Gastrocnemius medialis (tissue), 4 donors: Measurements from ENCODE around the gene SIN3B. TPM values are rescaled to one million over a fixed set of nuclear protein-coding genes. Genes with fewer than 3 reads are reported as not detected.

Experiments used
- ATAC-seq, 2 donors: fragments of 150-250 bp; one replicate each; pipeline ENCODE4 v1.9.1; 2016
- DNase-seq, 2 donors: peaks; one replicate each; pipeline ENCODE4 v3.0.0-alpha.2; 2019
- H3K27ac ChIP-seq, 4 donors: fragments of 200-600 bp; sonication (generic); 1 replicate in 1 of 4; 2 replicates in 3 of 4; pipeline ENCODE4 v1.5.1; 2016 to 2018; ENCODE audit warnings: mild to moderate bottlenecking in 2 of 4, moderate library complexity in 1 of 4
- H3K27me3 ChIP-seq, 3 donors: fragments of 200-600 bp; sonication (generic) in 2 of 3; 1 replicate in 1 of 3; 2 replicates in 2 of 3; pipeline versions ENCODE4 v1.5.1 to v1.6.0; 2016 to 2019; ENCODE audit warnings: mild to moderate bottlenecking in 1 of 3, moderate library complexity in 1 of 3
- H3K36me3 ChIP-seq, 2 donors: fragments of 200-600 bp; sonication (generic) in 1 of 2; one replicate each; pipeline ENCODE4 v1.5.1; 2017 to 2018
- H3K4me1 ChIP-seq, 2 donors: fragments of 200-600 bp; sonication (generic) in 1 of 2; one replicate each; pipeline ENCODE4 v1.5.1; 2016 to 2017; ENCODE audit warnings: mild to moderate bottlenecking in 2 of 2
- H3K4me3 ChIP-seq, 4 donors: fragments of 200-600 bp; sonication (generic) in 3 of 4; 1 replicate in 1 of 4; 2 replicates in 3 of 4; pipeline ENCODE4 v1.5.1; 2016 to 2019; ENCODE audit warnings: mild to moderate bottlenecking in 2 of 4
- H3K9me3 ChIP-seq, 3 donors: fragments of 200-600 bp; sonication (generic) in 2 of 3; 1 replicate in 1 of 3; 2 replicates in 2 of 3; pipeline ENCODE4 v1.5.1; 2016 to 2019
- POLR2A ChIP-seq, 2 donors: fragments of 450-650 bp; IDR thresholded peaks; one replicate each; pipeline ENCODE4 v1.6.1; 2017; ENCODE audit warnings: antibody characterized with exemption in 2 of 2, mild to moderate bottlenecking in 2 of 2, moderate library complexity in 2 of 2
- in situ Hi-C, 4 donors: fragments of 200-750 bp; cut with MboI; loops; one replicate each; pipeline versions ENCODE4 v1.15.0 to v1.8.0; 2017; ENCODE audit warnings: low sequenced_read_pairs in 4 of 4
- intact Hi-C: fragments of 100-400 bp; cut with DNase I; formaldehyde crosslinking; loops from one replicate; pipeline ENCODE4 v1.15.1; 2023; ENCODE audit warnings: low total_unique reads
- total RNA-seq, 4 donors: library from RNA; depleted of rRNA; stranded (reverse); fragments of >200 nt; gene quantifications; one replicate each; pipeline versions ENCODE4 v1.1.0 to v1.2.3, GENCODE V29; 2016
- TF ChIP-seq, protein P1 (sequence below), 5 experiments: fragments of 450-650 bp in 3 of 5; fragments of 200-600 bp in 2 of 5; sonication (generic) in 2 of 5; IDR thresholded peaks in 4 of 5; conservative IDR thresholded peaks in 1 of 5; 1 replicate in 4 of 5; 2 replicates in 1 of 5; pipeline ENCODE4 v1.5.1; 2016 to 2019; ENCODE audit warnings: antibody characterized with exemption in 5 of 5, mild to moderate bottlenecking in 3 of 5, moderate library complexity in 3 of 5

The SIN3B gene
- total RNA-seq, 4 donors from 2014 or later, result 11.6 to 15.2 (median 14.3) TPM

- TF ChIP-seq, protein P1, sequence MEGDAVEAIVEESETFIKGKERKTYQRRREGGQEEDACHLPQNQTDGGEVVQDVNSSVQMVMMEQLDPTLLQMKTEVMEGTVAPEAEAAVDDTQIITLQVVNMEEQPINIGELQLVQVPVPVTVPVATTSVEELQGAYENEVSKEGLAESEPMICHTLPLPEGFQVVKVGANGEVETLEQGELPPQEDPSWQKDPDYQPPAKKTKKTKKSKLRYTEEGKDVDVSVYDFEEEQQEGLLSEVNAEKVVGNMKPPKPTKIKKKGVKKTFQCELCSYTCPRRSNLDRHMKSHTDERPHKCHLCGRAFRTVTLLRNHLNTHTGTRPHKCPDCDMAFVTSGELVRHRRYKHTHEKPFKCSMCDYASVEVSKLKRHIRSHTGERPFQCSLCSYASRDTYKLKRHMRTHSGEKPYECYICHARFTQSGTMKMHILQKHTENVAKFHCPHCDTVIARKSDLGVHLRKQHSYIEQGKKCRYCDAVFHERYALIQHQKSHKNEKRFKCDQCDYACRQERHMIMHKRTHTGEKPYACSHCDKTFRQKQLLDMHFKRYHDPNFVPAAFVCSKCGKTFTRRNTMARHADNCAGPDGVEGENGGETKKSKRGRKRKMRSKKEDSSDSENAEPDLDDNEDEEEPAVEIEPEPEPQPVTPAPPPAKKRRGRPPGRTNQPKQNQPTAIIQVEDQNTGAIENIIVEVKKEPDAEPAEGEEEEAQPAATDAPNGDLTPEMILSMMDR (IDR thresholded peaks at IDR 0.05 in 4 of 5, conservative IDR thresholded peaks at IDR 0.05 in 1 of 5), result no peak
- no peak for TF ChIP-seq POLR2A (IDR thresholded peaks at IDR 0.05)
- in situ Hi-C loops (loop anchor here in 1 of 4 donors (25.0 kb wide), 1 partner anchor 268 kb away; the partner anchor contains the start of gene SLC35E1), intact Hi-C loops (loop anchor here (10.0 kb wide), 1 partner anchor 225 kb away; no protein-coding TSS in a partner anchor)
- Histone ChIP-seq H3K4me3 (peak overlapping the region; percentile 64 to 96 (median 80)), H3K27ac (peak overlapping the region; percentile 84 to 90 (median 86)), H3K4me1 (peaks cover 18 to 21% of the 10 kb centered on the region in 2 donors), H3K27me3 (no peaks in the 10 kb centered on the region), H3K36me3 (peaks cover 0 to 37% of the 10 kb centered on the region in 2 donors), H3K9me3 (no peaks in the 10 kb centered on the region)
- DNase-seq (no peak), ATAC-seq (no peak)
Measured at GRCh38 chr19:16829822-16830289, 658 bp downstream of the SIN3B start.

DNA sequence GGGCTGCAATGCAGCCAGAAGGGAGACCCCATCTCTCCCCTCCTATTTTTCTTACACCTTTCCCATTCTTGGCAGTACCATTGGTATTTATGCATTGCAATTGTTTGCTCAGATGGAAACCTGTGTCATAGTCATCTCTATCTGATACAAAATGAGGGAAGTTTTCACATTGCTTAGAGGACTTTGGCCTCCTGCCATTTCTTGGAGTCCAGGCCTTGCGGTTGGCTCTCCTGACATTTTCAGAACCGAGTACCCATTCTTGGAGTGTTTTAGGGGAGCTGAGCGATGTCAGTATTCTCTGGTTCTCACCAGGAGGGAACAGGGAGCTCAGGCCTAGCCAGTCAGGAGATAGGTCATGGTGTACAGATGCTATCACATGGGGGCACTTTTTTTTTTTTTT lies 1.5 kb downstream of the SIN3B start:
- Histone ChIP-seq H3K9me3 (no peaks in the 10 kb centered on the region), H3K36me3 (peaks cover 0 to 43% of the 10 kb centered on the region in 2 donors), H3K27ac (peak overlapping the region; percentile 84 to 90 (median 86)), H3K4me3 (peak overlapping the region in 1 of 4 donors; percentile 64), H3K4me1 (peaks cover 13 to 16% of the 10 kb centered on the region in 2 donors), H3K27me3 (no peaks in the 10 kb centered on the region)
- intact Hi-C loops, result no loop called here
- in situ Hi-C loops, result loop anchor here in 1 of 4 donors (25.0 kb wide), 1 partner anchor 268 kb away; the partner anchor contains the start of gene SLC35E1
- ATAC-seq (no peak), DNase-seq (no peak)
- TF ChIP-seq, protein P1 (IDR thresholded peaks at IDR 0.05 in 4 of 5, conservative IDR thresholded peaks at IDR 0.05 in 1 of 5), result no peak
- no peak for TF ChIP-seq POLR2A (IDR thresholded peaks at IDR 0.05)

- DNase-seq (no peak), ATAC-seq (no peak)
- Histone ChIP-seq H3K27ac (no peak overlapping the region), H3K36me3 (peaks cover 0 to 51% of the 10 kb centered on the region in 2 donors), H3K4me3 (no peak overlapping the region), H3K9me3 (no peaks in the 10 kb centered on the region), H3K4me1 (peaks cover 8 to 20% of the 10 kb centered on the region in 2 donors), H3K27me3 (no peaks in the 10 kb centered on the region)
- TF ChIP-seq POLR2A (IDR thresholded peaks at IDR 0.05), result no peak
- TF ChIP-seq, protein P1 (IDR thresholded peaks at IDR 0.05 in 4 of 5, conservative IDR thresholded peaks at IDR 0.05 in 1 of 5), result no peak
- in situ Hi-C loops, result loop anchor here in 1 of 4 donors (25.0 kb wide), 1 partner anchor 269 kb away; the partner anchor contains the start of gene SLC35E1
- intact Hi-C loops, result no loop called here
Measured at GRCh38 chr19:16831531-16831930, 2.3 kb downstream of the SIN3B start.

DNA sequence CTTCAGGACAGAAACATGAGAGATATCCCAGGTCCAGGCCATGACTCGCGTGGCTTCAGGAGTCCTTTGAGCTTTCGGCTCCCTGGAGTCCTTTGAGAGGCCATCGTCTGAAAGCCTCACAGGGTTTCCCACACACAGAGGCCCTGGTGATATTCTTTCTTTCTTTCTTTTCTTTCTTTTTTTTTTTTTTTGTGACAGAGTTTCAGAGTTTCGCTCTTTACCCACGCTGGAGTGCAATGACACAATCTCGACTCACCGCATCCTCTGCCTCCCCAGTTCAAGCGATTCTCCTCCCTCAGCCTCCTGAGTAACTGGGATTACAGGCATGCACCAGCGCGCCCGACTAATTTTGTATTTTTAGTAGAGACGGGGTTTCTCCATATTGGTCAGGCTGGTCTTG lies 5.5 kb downstream of the SIN3B start:
- ATAC-seq, result no peak
- no peak overlapping the region for H3K27ac ChIP-seq
- intact Hi-C loops (no loop called here), in situ Hi-C loops (loop anchor here in 1 of 4 donors (25.0 kb wide), 1 partner anchor 272 kb away; the partner anchor contains the start of gene SLC35E1)
- peaks cover 8 to 17% of the 10 kb centered on the region in 2 donors for H3K4me1 ChIP-seq
- no peaks in the 10 kb centered on the region for H3K27me3 ChIP-seq
- H3K36me3 ChIP-seq, result peaks cover 0 to 64% of the 10 kb centered on the region in 2 donors
- H3K4me3 ChIP-seq, result no peak overlapping the region
- TF ChIP-seq POLR2A (IDR thresholded peaks at IDR 0.05), result no peak
- TF ChIP-seq, protein P1 (IDR thresholded peaks at IDR 0.05 in 4 of 5, conservative IDR thresholded peaks at IDR 0.05 in 1 of 5), result no peak
- DNase-seq, result no peak
- H3K9me3 ChIP-seq, result no peaks in the 10 kb centered on the region
